Astrocyte (in vitro differentiated cells and primary cell): ENCODE data around the gene HOXB7. TPM values are rescaled to one million over a fixed set of nuclear protein-coding genes. Genes with fewer than 3 reads are reported as not detected.

Experiments
- DNase-seq: peaks from one replicate; pipeline ENCODE4 v3.0.0-alpha.2; 2010; ENCODE audit warnings: low read depth
- FAIRE-seq: peaks from 2 replicates; lab custom pipeline; 2011; peaks lifted over from hg19 to GRCh38; lab: Jason Lieb, UNC
- H2AFZ ChIP-seq: 2 replicates; pipeline ENCODE4 v1.6.0; 2012; ENCODE audit warnings: low read depth, low read length, inconsistent platforms
- H3K27ac ChIP-seq: 2 replicates; pipeline ENCODE4 v1.5.1; 2011; ENCODE audit warnings: low read depth, low read length, inconsistent platforms
- H3K27me3 ChIP-seq: 2 replicates; pipeline ENCODE4 v1.6.0; 2011; ENCODE audit warnings: low read length, inconsistent platforms; ENCODE audit not compliant: insufficient read depth
- H3K36me3 ChIP-seq: 2 replicates; pipeline ENCODE4 v1.5.1; 2011; ENCODE audit warnings: low read length, inconsistent platforms; ENCODE audit not compliant: insufficient read depth
- H3K4me1 ChIP-seq: 2 replicates; pipeline ENCODE4 v1.5.1; 2011; ENCODE audit warnings: low read length, inconsistent platforms; ENCODE audit not compliant: insufficient read depth
- H3K4me2 ChIP-seq: 2 replicates; pipeline ENCODE4 v1.6.0; 2012; ENCODE audit warnings: low read length, inconsistent platforms
- H3K4me3 ChIP-seq: 2 replicates; pipeline ENCODE4 v1.5.1; 2011; ENCODE audit warnings: low read depth, mild to moderate bottlenecking, low read length, inconsistent platforms; ENCODE audit not compliant: insufficient read depth
- H3K79me2 ChIP-seq: 2 replicates; pipeline ENCODE4 v1.6.0; 2012; ENCODE audit warnings: mild to moderate bottlenecking, low read length, inconsistent platforms; ENCODE audit not compliant: insufficient read depth
- H3K9ac ChIP-seq: 2 replicates; pipeline ENCODE4 v1.6.0; 2012; ENCODE audit warnings: mild to moderate bottlenecking, low read length, inconsistent platforms
- H3K9me3 ChIP-seq: 2 replicates; pipeline ENCODE4 v1.5.1; 2012; ENCODE audit warnings: low read depth, mild to moderate bottlenecking, low read length, inconsistent platforms; ENCODE audit not compliant: insufficient read depth
- H4K20me1 ChIP-seq: 2 replicates; pipeline ENCODE4 v1.6.0; 2012; ENCODE audit warnings: low read length, inconsistent platforms; ENCODE audit not compliant: insufficient read depth
- H3K27ac Mint-ChIP-seq: one replicate; pipeline ENCODE4 v1.8.0; 2021; ENCODE audit warnings: mild to moderate bottlenecking, mixed read lengths; ENCODE audit not compliant: unreplicated experiment
- H3K27me3 Mint-ChIP-seq: one replicate; pipeline ENCODE4 v1.8.0; 2021; ENCODE audit warnings: low read depth, mixed read lengths; ENCODE audit not compliant: unreplicated experiment
- H3K36me3 Mint-ChIP-seq: one replicate; pipeline ENCODE4 v1.8.0; 2021; ENCODE audit warnings: low read depth, mixed read lengths; ENCODE audit not compliant: unreplicated experiment
- H3K4me1 Mint-ChIP-seq: one replicate; pipeline ENCODE4 v1.8.0; 2021; ENCODE audit warnings: low read depth, mixed read lengths; ENCODE audit not compliant: unreplicated experiment
- H3K4me3 Mint-ChIP-seq: one replicate; pipeline ENCODE4 v1.8.0; 2021; ENCODE audit warnings: mild to moderate bottlenecking, moderate library complexity, mixed read lengths; ENCODE audit not compliant: unreplicated experiment
- H3K9me3 Mint-ChIP-seq: one replicate; pipeline ENCODE4 v1.8.0; 2021; ENCODE audit warnings: mild to moderate bottlenecking, mixed read lengths; ENCODE audit not compliant: unreplicated experiment
- EZH2 ChIP-seq: IDR thresholded peaks from 2 replicates; pipeline ENCODE4 v1.6.1; 2012; ENCODE audit warnings: mild to moderate bottlenecking, low read length, inconsistent platforms; ENCODE audit not compliant: insufficient read depth
- total RNA-seq: library from RNA; stranded (reverse); gene quantifications from 2 replicates; pipeline ENCODE4 v1.2.1, GENCODE V29; 2021
- TF ChIP-seq, protein P1 (sequence below): IDR thresholded peaks from 2 replicates; pipeline ENCODE4 v1.5.1; 2011; ENCODE audit warnings: low read depth, mild to moderate bottlenecking, inconsistent platforms, low read length, moderate library complexity; ENCODE audit not compliant: insufficient read depth

The HOXB7 gene
- total RNA-seq, 1 donor from 2014 or later, result not detected

DNA sequence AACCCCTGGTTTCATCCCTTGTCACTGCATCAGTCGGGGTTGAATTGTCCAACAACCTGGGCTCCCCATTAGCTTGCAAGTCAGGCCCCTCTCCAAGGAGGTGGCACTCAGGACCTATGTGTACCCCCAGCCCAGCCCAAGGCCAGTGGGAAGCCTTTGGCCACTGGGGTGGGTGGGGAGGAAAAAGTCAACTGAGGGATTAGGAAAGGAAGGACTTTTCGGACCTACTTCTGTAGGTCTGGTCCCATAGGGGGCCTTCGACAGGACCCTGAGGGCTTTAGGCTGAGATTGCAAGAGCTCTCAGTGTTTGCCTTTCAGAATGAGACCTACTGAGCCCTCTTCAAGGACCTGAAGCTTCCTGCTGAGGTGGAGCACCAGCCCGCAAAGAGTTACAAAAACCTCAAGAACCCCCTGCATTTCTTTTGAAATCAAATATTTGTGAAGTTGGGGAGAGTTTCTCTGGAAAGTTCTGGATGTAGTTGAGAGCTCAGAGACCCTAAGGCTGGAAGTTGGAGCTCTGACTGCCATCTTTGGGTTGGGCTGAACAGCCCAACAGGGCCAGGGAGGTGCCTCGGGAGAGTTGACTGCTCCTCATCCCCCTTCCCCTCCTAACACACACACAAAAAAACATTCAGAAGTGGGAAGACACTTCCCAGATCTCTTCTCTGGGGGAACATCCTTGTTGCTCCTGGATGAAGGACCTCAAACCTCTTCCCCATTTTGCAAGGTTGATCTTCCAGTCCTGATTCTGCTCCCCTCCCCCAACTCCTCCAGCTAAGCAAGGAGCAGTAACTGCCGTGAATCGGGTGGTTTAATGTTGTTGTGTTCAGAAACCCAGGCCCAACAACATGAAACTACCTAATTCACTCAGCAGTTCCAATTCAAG lies 21.1 kb upstream of the HOXB7 start:
- Histone ChIP-seq H3K27ac (no peak overlapping the region), H3K79me2 (no peaks in the 10 kb centered on the region), H3K27me3 (peaks cover 99% of the 10 kb centered on the region), H3K36me3 (no peaks in the 10 kb centered on the region), H2AFZ (no peak overlapping the region), H3K9me3 (peaks cover 12% of the 10 kb centered on the region), H4K20me1 (peaks cover 6% of the 10 kb centered on the region), H3K4me1 (peaks cover 3% of the 10 kb centered on the region), H3K9ac (no peak overlapping the region), H3K4me2 (no peak overlapping the region), H3K4me3 (no peak overlapping the region)
- Mint-ChIP-seq H3K27me3 (peaks cover 95% of the 10 kb centered on the region), H3K36me3 (peaks cover 10% of the 10 kb centered on the region), H3K4me3 (no peak overlapping the region), H3K4me1 (peaks cover 1% of the 10 kb centered on the region), H3K27ac (no peak overlapping the region), H3K9me3 (peaks cover 17% of the 10 kb centered on the region)
- FAIRE-seq, result no peak
- no peak for DNase-seq
- TF ChIP-seq EZH2, result peak; percentile 20
- TF ChIP-seq, protein P1, sequence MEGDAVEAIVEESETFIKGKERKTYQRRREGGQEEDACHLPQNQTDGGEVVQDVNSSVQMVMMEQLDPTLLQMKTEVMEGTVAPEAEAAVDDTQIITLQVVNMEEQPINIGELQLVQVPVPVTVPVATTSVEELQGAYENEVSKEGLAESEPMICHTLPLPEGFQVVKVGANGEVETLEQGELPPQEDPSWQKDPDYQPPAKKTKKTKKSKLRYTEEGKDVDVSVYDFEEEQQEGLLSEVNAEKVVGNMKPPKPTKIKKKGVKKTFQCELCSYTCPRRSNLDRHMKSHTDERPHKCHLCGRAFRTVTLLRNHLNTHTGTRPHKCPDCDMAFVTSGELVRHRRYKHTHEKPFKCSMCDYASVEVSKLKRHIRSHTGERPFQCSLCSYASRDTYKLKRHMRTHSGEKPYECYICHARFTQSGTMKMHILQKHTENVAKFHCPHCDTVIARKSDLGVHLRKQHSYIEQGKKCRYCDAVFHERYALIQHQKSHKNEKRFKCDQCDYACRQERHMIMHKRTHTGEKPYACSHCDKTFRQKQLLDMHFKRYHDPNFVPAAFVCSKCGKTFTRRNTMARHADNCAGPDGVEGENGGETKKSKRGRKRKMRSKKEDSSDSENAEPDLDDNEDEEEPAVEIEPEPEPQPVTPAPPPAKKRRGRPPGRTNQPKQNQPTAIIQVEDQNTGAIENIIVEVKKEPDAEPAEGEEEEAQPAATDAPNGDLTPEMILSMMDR, result no peak

DNA sequence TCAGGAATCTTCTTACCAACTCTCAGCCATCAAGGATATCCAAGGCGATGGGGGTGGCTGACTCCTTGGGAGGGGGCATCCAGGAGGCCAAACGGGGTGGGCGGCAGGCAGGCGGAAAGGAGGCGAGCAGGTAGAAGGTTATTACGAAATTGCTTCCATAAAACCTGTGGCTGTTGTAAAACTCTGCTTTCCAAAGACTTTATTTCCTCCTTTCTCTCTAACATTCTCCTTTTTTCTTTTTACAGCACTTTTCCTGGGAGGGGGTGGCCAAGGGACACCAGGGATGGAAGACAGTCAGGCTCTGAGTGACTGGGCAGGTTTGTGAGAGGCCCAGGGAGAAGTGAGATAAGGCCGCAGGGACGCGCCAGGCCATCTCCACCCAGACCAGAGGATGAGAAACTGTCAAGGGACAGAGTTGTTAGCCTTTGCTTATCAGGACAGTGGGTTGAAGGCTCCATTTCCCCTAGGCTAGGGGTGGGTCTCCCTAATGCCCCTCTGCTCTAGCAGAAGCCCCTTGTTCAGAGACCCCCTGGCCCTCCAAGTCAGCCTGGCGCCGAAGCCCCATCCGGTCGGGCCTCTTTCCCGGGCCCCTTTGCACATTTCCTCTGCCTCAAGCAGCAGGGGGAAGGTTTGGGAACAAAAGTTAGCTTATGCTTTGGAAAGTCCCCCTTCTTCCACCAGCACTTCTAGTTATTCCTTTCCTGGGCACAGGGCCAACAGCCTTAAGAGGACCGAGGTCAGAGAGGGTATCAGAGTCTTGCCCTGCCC lies 20.3 kb upstream of the HOXB7 start:
- Histone ChIP-seq H2AFZ (no peak overlapping the region), H3K27me3 (peaks cover 97% of the 10 kb centered on the region), H3K79me2 (no peaks in the 10 kb centered on the region), H3K36me3 (no peaks in the 10 kb centered on the region), H3K4me1 (peaks cover 5% of the 10 kb centered on the region), H3K9ac (no peak overlapping the region), H3K9me3 (peaks cover 12% of the 10 kb centered on the region), H3K27ac (no peak overlapping the region), H3K4me3 (no peak overlapping the region), H3K4me2 (no peak overlapping the region), H4K20me1 (peaks cover 5% of the 10 kb centered on the region)
- peaks cover 21% of the 10 kb centered on the region for H3K9me3 Mint-ChIP-seq
- no peak overlapping the region for H3K4me3 Mint-ChIP-seq
- H3K27me3 Mint-ChIP-seq, result peaks cover 92% of the 10 kb centered on the region
- FAIRE-seq (no peak), DNase-seq (no peak)
- H3K36me3 Mint-ChIP-seq, result peaks cover 10% of the 10 kb centered on the region
- no peak overlapping the region for H3K27ac Mint-ChIP-seq
- H3K4me1 Mint-ChIP-seq, result no peaks in the 10 kb centered on the region
- TF ChIP-seq, protein P1, result no peak
- no peak for TF ChIP-seq EZH2
